Measurements from ENCODE around the gene AKT2.

The AKT2 gene

DNA sequence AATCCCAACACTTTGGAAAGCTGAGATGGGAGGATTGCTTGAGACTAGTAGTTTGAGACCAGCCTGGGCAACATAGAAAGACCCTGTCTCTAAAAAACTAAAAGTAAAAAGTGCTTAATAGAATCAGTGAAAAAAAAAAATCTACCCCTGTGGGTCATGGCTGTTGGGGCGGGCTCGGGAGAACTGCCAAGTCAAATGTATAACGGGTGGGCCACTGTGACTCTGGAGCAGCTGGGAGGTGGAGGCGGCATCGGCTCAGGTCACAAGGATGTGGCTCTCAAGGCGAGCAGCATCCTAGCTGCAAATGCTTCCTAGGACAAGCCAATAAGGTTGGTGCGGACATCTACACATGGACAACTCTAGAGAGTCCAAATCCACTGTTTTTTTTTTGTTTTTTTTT, 32.2 kb upstream of the AKT2 start:
- H3K9me3 ChIP-seq (ENCODE audit: control insufficient read depth, low read depth, low read length), result no peaks in the 10 kb centered on the region
- H3K4me3 ChIP-seq (ENCODE audit: low read length), result no peak overlapping the region
- no peak overlapping the region for H3K27ac ChIP-seq (ENCODE audit: low read length)
- peaks cover 15% of the 10 kb centered on the region for H3K36me3 ChIP-seq (ENCODE audit: control insufficient read depth, low read depth, low read length)
- H3K27me3 ChIP-seq (ENCODE audit: control insufficient read depth, insufficient read depth, low read length), result no peaks in the 10 kb centered on the region
- H3K4me1 ChIP-seq (ENCODE audit: control insufficient read depth, low read depth, low read length), result no peaks in the 10 kb centered on the region
- no peak overlapping the region for H3K9ac ChIP-seq (ENCODE audit: low read length)

DNA sequence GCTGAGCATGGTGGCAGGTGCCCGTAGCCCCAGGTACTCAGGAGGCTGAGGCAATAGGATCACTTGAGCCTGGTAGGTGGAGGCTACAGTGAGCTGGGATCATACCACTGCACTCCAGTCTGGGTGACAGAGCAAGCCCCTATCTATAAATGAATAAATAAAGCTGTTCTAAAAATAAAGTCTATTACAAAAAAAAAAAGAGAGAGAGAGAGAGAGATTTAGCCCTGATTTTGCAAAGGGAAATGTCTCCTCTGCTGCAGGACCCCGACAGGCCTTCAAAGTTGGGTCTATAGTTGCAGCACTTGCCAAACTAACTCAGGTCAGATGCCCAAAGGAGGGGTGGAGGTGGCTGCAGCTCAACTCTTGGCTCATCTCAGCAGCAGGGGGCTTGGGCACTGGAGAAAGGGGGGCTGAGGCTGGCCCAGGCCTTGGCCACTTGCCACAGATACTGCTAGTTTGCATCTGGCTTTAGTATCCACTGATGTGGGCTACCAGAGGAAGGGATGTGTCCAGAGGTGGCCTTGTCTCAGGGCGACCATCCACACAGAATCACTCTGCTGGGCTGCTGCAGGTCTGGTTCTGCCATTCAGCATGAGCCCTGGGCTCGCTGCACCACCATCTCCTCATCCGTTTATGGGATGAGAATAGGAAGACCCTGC, 30.8 kb upstream of the AKT2 start:
- H3K27me3 ChIP-seq (ENCODE audit: control insufficient read depth, insufficient read depth, low read length), result no peaks in the 10 kb centered on the region
- H3K9me3 ChIP-seq (ENCODE audit: control insufficient read depth, low read depth, low read length), result no peaks in the 10 kb centered on the region
- H3K4me1 ChIP-seq (ENCODE audit: control insufficient read depth, low read depth, low read length), result no peaks in the 10 kb centered on the region
- H3K36me3 ChIP-seq (ENCODE audit: control insufficient read depth, low read depth, low read length), result peaks cover 5% of the 10 kb centered on the region
- no peak overlapping the region for H3K9ac ChIP-seq (ENCODE audit: low read length)
- no peak overlapping the region for H3K27ac ChIP-seq (ENCODE audit: low read length)
- no peak overlapping the region for H3K4me3 ChIP-seq (ENCODE audit: low read length)

DNA sequence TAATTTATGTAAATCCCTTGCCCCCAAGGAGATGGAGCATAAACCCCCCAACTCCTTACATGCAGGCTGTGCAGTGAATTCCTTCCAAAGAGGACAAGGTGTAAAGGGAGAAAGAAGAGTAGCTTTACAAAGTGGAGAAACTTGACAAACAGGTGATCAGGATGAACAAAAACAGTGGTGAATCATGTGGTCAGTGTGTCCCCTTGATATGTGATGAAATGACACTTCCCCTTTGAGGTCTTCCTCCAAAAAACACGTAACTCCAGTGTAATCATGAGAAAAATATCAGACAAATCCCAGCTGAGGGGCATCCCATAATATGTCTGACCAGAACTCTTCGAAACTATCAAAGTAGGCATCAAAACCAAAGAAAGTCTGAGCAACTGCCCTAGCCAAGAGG, 29.5 kb upstream of the AKT2 start:
- Histone ChIP-seq H3K36me3 (ENCODE audit: control insufficient read depth, low read depth, low read length) (no peaks in the 10 kb centered on the region), H3K9me3 (ENCODE audit: control insufficient read depth, low read depth, low read length) (no peaks in the 10 kb centered on the region), H3K4me1 (ENCODE audit: control insufficient read depth, low read depth, low read length) (no peaks in the 10 kb centered on the region), H3K27ac (ENCODE audit: low read length) (no peak overlapping the region), H3K27me3 (ENCODE audit: control insufficient read depth, insufficient read depth, low read length) (no peaks in the 10 kb centered on the region), H3K4me3 (ENCODE audit: low read length) (no peak overlapping the region), H3K9ac (ENCODE audit: low read length) (no peak overlapping the region)

DNA sequence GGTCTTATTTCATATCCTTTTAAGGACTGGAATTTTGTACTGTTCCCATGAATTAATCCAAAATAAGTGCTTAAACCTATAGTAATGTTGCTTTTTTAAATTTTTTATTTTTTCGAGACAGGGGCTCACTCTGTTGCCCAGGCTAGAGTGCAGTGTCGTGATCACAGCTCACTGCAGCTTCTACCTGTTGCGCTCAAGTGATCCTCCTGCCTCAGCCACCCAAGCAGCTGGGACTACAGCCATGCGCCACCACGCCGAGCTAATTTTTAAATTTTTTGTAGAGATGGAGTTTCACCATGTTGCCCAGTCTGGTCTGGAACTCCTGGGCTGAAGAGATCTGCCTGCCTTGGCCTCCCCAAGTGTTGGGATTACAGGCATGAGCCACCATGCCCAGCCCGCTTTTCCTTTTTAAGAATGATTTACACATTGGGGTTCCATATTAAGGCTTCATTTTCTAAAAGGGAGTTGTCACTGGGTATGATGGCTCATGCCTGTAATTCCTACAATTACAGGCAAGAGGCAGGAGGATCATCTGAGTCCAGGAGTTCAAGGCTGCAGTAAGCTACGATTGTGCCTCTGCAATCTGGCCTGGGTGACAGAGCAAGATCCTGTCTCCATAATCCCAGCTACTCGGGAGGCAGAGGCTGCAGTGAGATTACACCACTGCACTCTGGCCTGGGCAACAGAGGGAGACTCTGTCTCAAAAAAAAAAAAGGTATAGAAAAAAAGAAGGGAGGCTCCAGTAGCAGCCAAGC, 28.3 kb upstream of the AKT2 start:
- no peak overlapping the region for H3K9ac ChIP-seq (ENCODE audit: low read length)

DNA sequence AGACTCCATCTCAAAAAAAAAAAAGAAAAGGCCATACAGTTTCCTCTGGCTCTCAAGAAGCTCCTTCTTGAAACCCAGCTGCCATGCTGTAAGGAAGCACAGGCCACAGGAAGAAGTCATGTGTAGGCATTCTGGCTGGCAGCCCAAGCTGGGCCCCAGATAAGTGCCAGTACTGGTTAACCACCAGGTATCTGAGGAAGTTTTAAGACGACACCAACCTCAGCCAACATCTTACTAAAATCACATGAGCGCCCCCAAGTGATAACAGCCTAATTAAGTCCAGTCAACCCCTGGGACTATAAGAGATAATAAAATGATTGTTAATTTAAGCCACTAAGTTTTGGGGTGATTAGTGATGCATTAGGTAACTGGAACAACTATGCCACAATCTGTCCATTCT, 27.4 kb upstream of the AKT2 start:
- no peaks in the 10 kb centered on the region for H3K4me1 ChIP-seq (ENCODE audit: control insufficient read depth, low read depth, low read length)

More for the DNA sequence above, 28.3 kb upstream of the AKT2 start:
- H3K4me3 ChIP-seq (ENCODE audit: low read length), result no peak overlapping the region
- H3K9me3 ChIP-seq (ENCODE audit: control insufficient read depth, low read depth, low read length), result no peaks in the 10 kb centered on the region
- H3K27me3 ChIP-seq (ENCODE audit: control insufficient read depth, insufficient read depth, low read length), result no peaks in the 10 kb centered on the region
- H3K36me3 ChIP-seq (ENCODE audit: control insufficient read depth, low read depth, low read length), result no peaks in the 10 kb centered on the region
- no peaks in the 10 kb centered on the region for H3K4me1 ChIP-seq (ENCODE audit: control insufficient read depth, low read depth, low read length)
- no peak overlapping the region for H3K27ac ChIP-seq (ENCODE audit: low read length)

DNA sequence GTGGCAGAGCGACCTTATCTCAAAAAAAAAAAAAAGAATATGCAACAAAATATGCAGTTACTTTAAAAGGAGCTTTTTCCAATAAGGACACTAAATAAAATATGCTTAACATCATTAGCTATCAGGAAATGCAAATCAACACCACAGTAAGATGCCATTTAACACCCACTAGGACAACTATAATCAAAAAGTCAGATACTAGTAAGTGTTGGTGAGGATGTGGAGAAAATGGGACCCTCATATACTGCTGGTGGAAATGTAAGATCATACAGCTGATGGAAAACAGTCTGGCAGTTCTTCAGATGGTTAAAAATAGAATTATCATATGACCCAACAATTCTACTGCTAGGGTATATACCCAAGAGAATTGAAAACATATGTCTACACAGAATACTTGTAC, 24.5 kb upstream of the AKT2 start:
- Histone ChIP-seq H3K4me3 (ENCODE audit: low read length) (no peak overlapping the region), H3K36me3 (ENCODE audit: control insufficient read depth, low read depth, low read length) (no peaks in the 10 kb centered on the region), H3K4me1 (ENCODE audit: control insufficient read depth, low read depth, low read length) (no peaks in the 10 kb centered on the region), H3K27me3 (ENCODE audit: control insufficient read depth, insufficient read depth, low read length) (no peaks in the 10 kb centered on the region), H3K9me3 (ENCODE audit: control insufficient read depth, low read depth, low read length) (no peaks in the 10 kb centered on the region), H3K27ac (ENCODE audit: low read length) (no peak overlapping the region), H3K9ac (ENCODE audit: low read length) (no peak overlapping the region)

More for the DNA sequence above, 27.4 kb upstream of the AKT2 start:
- no peak overlapping the region for H3K4me3 ChIP-seq (ENCODE audit: low read length)
- no peaks in the 10 kb centered on the region for H3K36me3 ChIP-seq (ENCODE audit: control insufficient read depth, low read depth, low read length)
- H3K27me3 ChIP-seq (ENCODE audit: control insufficient read depth, insufficient read depth, low read length), result no peaks in the 10 kb centered on the region
- no peak overlapping the region for H3K9ac ChIP-seq (ENCODE audit: low read length)
- H3K27ac ChIP-seq (ENCODE audit: low read length), result no peak overlapping the region
- no peaks in the 10 kb centered on the region for H3K9me3 ChIP-seq (ENCODE audit: control insufficient read depth, low read depth, low read length)

DNA sequence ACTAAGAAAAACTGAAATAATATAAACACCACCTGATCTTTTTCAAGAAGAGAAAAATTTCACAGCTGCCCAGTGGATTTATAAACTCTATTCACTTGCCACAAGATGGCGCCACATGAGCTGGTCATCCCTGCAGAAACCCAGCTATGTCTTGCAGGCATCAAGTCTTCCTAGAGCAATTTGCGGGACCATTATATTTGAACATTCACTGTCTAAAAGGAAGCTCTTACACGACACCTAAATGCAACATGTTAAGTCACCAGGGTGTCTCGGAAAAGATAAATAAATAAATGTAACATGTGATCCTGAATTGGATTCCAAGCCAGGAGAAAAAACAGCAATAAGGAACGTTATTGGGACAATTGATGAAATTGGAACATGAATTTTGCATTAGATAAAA, 20.3 kb upstream of the AKT2 start:
- H3K9ac ChIP-seq (ENCODE audit: low read length), result no peak overlapping the region
- no peak overlapping the region for H3K4me3 ChIP-seq (ENCODE audit: low read length)
- H3K27me3 ChIP-seq (ENCODE audit: control insufficient read depth, insufficient read depth, low read length), result no peaks in the 10 kb centered on the region
- H3K4me1 ChIP-seq (ENCODE audit: control insufficient read depth, low read depth, low read length), result no peaks in the 10 kb centered on the region
- H3K36me3 ChIP-seq (ENCODE audit: control insufficient read depth, low read depth, low read length), result no peaks in the 10 kb centered on the region
- no peak overlapping the region for H3K27ac ChIP-seq (ENCODE audit: low read length)
- H3K9me3 ChIP-seq (ENCODE audit: control insufficient read depth, low read depth, low read length), result no peaks in the 10 kb centered on the region

DNA sequence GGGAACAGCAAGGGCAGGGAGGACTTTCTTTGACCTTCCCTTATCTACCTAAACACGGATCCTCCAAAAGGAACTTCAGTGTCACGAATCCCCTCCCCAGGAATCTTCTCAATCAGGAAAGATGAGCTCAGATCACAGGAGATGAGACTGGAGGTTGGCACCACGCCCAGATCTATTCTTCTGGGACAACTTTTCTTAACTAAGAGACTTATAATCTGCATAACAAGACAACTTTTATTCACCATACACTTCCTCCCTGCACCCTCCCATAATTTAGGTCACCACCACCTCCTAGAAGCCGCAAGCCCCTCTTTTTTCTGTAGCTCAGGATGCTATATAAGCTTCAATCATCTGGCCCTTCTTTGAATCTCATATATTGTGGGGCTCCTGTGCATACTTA, 19.2 kb upstream of the AKT2 start:
- Histone ChIP-seq H3K36me3 (ENCODE audit: control insufficient read depth, low read depth, low read length) (no peaks in the 10 kb centered on the region), H3K4me1 (ENCODE audit: control insufficient read depth, low read depth, low read length) (no peaks in the 10 kb centered on the region), H3K9me3 (ENCODE audit: control insufficient read depth, low read depth, low read length) (no peaks in the 10 kb centered on the region), H3K27ac (ENCODE audit: low read length) (no peak overlapping the region), H3K9ac (ENCODE audit: low read length) (no peak overlapping the region), H3K27me3 (ENCODE audit: control insufficient read depth, insufficient read depth, low read length) (no peaks in the 10 kb centered on the region), H3K4me3 (ENCODE audit: low read length) (no peak overlapping the region)

DNA sequence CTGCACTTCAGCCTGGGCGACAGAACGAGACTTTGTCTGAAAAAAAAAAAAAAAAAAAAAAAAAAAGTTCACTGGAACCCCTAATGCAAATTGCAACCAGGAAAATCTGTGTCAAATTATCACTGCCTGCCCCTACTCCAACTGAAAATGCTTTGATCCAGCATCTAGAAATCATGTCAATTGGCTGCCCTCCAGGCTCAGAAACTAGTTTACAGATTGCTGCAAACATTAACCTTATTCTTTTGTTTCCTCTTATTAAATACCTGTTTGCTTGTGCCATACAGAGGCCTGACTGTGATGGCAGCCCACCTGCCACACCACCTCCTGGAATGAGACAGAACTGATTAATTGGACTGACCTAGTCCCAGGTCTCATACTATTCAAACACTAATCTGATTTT, 18.6 kb upstream of the AKT2 start:
- H3K4me3 ChIP-seq (ENCODE audit: low read length), result no peak overlapping the region
- no peak overlapping the region for H3K9ac ChIP-seq (ENCODE audit: low read length)
- no peaks in the 10 kb centered on the region for H3K27me3 ChIP-seq (ENCODE audit: control insufficient read depth, insufficient read depth, low read length)
- no peak overlapping the region for H3K27ac ChIP-seq (ENCODE audit: low read length)
- H3K36me3 ChIP-seq (ENCODE audit: control insufficient read depth, low read depth, low read length), result no peaks in the 10 kb centered on the region
- H3K4me1 ChIP-seq (ENCODE audit: control insufficient read depth, low read depth, low read length), result no peaks in the 10 kb centered on the region
- H3K9me3 ChIP-seq (ENCODE audit: control insufficient read depth, low read depth, low read length), result no peaks in the 10 kb centered on the region

DNA sequence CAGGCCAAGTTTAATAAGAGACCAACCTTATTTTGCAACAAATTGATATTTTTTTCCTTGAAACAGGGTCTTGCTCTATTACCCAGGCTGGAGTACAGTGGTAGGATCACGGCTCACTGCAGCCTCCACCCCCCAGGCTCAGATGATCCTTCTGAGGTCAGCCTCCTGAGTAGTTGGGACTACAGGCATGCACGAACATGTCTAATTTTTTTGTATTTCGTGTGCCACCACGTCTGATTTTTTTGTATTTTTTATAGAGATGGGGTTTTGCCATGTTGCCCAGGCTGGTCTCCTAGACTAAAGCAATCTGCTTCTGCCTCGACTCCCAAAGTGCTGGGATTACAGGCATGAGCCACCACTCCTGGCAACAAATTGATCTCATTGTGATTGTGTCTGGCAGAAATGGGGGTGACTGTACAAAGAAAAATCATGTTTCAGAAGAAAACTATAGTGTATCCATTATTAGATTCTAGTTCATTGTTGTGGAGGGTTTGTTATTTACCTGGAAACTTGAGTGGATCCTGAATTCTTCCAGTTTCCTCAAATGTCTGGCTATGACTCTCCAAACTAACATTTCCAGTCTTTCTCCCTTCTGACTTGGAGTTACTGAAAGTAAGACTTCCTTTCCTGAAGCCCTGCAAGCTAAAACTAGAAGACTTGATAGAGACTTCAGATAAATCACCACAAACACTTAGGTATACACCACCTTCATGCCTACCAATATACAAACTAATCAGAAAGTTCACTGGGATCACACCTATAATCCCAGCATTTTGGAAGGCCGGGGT, 17.3 kb upstream of the AKT2 start:
- Histone ChIP-seq H3K9me3 (ENCODE audit: control insufficient read depth, low read depth, low read length) (no peaks in the 10 kb centered on the region), H3K27me3 (ENCODE audit: control insufficient read depth, insufficient read depth, low read length) (no peaks in the 10 kb centered on the region), H3K9ac (ENCODE audit: low read length) (no peak overlapping the region), H3K36me3 (ENCODE audit: control insufficient read depth, low read depth, low read length) (no peaks in the 10 kb centered on the region), H3K4me3 (ENCODE audit: low read length) (no peak overlapping the region), H3K4me1 (ENCODE audit: control insufficient read depth, low read depth, low read length) (no peaks in the 10 kb centered on the region), H3K27ac (ENCODE audit: low read length) (no peak overlapping the region)

DNA sequence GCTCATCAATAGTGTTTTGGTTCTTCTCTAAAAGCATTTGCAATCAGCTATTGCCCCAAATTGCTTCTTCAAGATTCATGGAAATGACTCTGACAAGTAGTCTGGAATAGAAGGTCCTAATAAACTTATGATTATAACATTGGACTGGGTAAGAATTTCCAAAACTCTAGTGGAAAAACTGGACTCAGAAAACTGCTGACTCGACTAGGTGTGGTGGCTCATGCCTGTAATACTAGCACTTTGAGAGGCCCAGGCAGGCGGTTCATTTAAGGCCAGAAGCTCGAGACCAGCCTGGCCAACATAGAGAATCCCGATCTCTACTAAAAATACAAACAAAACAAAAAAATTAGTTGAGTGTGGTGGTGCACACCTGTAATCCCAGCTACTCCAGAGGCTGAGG, 15.5 kb upstream of the AKT2 start:
- no peaks in the 10 kb centered on the region for H3K27me3 ChIP-seq (ENCODE audit: control insufficient read depth, insufficient read depth, low read length)
- no peak overlapping the region for H3K27ac ChIP-seq (ENCODE audit: low read length)
- no peaks in the 10 kb centered on the region for H3K4me1 ChIP-seq (ENCODE audit: control insufficient read depth, low read depth, low read length)
- H3K36me3 ChIP-seq (ENCODE audit: control insufficient read depth, low read depth, low read length), result no peaks in the 10 kb centered on the region
- H3K9me3 ChIP-seq (ENCODE audit: control insufficient read depth, low read depth, low read length), result no peaks in the 10 kb centered on the region
- no peak overlapping the region for H3K9ac ChIP-seq (ENCODE audit: low read length)
- no peak overlapping the region for H3K4me3 ChIP-seq (ENCODE audit: low read length)
